DMS114 treated with DMSO at 0.1 percent for 48 hours (cell line): ENCODE measurements around the gene EPN1.

ENCODE experiments used
- DNase-seq: peaks from one replicate; lab custom pipeline; 2025; ENCODE audit not compliant: unreplicated experiment; lab: John Stamatoyannopoulos, UW

The EPN1 gene

DNA sequence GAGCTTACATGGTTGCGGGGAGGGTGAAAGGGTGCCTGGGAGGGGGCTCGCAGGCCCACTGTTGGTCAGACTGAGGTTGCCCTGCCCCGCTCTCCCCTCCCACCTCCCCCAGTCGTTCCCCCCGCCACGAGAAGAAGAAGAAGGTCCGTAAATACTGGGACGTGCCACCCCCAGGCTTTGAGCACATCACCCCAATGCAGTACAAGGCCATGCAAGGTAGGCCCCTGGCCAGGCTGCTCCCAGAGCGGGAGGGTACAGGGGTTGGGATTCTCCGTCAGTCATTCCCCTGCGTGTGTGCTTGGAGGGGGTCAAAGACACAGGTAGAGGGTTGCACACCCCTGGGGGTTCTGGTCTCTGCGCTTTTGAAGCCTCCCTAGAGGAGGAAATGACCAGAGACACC is 14.6 kb upstream of the EPN1 start:
- no peak for DNase-seq

DNA sequence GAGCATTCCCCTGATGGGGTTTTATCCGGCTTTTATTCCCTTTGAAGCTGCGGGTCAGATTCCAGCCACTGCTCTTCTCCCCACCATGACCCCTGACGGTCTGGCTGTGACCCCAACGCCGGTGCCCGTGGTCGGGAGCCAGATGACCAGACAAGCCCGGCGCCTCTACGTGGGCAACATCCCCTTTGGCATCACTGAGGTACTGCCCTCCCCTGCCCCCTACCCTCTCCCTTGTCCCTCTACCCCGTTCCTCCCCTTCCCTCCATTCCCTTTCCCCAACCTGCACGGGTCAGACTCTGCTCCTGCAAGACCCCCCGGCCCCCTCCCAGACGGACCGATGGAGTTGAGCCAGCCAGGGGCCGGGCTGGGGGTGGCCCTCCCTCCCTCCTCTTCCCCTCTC is 14.0 kb upstream of the EPN1 start:
- DNase-seq: no peak

DNA sequence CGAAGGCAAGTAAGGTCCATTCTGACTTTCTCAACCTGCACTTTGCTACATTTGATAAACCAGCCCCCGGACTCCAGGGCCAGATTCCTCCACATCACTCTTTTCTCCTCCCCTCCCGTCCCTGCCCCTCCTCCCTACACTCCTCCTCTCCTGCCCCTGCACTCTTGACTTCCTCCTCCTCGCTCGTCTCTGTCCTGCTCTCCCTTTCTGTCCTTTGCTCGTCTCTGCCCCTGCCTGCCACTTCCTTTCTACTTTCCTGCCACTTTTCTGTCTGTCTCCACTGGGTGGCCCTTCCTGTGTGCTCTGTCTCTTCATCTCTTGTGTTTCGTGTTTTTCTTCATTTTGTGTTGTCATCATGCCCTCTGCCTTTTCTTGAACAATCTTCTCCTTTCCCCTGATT is 13.2 kb upstream of the EPN1 start:
- DNase-seq: no peak

DNA sequence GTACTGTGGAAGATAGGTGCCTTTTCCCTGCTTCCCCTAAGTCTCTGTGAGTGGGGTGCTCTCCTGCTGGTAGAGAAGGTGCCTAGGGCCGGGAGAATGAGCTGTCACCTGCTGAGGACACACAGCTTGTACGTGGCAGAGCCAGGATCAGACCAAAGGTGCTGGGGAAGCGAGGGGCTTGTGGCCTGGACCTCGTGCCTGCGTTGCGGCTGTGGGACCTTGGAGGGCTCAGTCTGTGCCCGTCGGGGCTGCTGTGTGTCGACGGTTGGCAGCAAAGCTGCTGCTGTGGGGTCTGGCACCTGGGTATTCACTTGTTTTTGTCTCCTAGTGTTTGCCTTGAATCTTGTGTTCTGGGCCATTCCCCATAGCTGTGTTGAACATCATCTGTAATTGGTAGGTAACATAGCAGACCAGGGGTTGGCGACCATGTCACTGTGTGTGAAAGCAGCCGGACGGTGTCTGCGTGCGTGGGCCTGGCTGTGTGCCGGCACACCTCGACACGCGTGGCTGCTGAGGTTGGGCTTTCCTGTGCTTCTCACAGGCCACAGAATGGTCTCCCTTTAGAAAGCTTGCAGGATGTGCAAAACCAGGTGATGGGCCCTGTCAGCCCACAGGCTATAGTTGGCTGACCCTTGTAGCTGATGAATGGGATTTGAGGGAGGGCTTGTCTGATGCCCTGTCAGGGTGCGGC is 11.0 kb upstream of the EPN1 start:
- DNase-seq: no peak

DNA sequence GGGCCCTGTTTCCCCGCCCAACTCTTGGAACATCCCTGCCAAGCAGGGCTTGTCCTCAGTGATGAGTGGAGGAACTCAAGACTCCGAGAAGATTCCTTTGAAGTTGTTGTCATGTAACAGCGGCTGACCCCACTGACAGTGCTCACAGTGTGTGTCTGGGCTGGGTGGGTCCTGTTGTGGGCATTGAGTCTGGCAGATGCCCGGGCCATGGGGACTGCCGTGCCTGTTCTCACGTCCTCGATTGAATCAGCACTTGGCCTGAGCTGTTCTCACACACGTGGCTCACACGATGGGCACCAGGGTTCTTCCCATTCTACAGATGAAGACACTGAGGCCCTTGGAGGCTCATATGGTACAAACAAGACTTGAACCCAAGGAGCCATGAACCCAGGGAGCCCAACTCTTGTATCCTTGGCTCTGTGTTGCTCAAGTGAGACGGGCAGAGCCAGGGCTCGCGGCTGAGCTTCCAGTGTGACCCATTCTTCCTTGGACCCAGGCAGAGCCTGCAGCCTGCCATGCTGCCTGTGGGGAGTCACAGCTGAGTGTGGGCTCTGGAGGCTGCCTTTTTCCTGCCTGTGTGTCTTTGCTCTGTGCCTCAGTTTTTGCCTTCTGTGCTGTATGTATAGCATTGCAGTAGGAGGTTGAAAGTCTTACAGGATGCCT is 8.6 kb upstream of the EPN1 start:
- no peak for DNase-seq

DNA sequence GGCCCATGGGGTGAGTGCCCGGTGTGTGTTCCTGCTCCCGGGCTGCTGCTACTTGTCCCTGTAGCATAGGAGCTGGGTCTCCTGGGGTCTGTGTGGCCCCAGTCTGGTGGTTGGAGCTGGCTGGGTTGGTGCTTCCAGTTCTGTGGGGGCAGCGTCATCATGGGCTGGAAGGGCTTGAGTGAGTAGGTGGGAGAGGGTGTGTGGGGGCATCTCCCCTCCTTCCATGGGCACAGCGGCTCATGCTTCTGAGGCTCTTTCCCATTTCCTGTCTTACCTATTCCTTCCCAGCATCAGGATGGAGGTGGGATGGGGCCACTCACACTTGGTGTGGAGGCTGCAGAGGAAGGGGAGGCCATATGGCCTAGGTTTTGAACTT is 8.0 kb upstream of the EPN1 start:
- no peak for DNase-seq

DNA sequence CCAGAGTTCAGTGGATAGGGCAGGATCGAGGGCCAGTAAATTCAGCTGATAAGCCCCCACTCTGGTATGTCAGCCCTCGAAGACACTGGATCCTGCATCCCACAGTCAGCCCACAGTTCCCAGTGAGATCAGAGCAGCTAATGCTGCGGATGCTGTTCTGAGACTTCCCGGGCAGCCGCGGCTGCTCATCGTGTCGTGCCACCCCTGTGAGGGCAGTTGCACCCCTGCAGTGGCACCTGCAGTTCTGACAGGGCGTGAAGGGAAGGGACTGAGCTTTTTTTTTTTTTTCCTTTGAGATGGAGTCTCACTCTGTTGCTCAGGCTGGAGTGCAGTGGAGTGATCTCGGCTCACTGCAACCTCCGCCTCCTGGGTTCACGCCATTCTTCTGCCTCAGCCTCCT is 7.5 kb upstream of the EPN1 start:
- DNase-seq: no peak

DNA sequence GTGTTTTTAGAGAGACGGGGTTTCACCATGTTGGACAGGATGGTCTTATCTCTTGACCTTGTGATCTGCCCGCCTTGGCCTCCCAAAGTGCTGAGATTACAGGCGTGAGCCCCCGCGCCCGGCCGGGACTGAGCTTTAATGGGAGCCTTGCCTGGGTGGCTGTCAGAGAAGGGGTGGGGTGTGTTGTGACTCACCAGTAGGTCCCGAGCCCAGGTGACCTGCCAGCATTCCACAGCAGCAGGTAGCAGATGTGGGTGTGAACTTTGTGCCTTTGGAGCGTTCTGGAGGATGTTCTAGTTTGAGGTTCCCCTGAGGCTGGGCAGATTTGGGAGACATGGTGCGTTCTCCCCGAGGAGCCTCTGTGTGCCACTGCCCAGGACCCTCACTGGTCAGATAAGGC is 7.1 kb upstream of the EPN1 start:
- DNase-seq: no peak

DNA sequence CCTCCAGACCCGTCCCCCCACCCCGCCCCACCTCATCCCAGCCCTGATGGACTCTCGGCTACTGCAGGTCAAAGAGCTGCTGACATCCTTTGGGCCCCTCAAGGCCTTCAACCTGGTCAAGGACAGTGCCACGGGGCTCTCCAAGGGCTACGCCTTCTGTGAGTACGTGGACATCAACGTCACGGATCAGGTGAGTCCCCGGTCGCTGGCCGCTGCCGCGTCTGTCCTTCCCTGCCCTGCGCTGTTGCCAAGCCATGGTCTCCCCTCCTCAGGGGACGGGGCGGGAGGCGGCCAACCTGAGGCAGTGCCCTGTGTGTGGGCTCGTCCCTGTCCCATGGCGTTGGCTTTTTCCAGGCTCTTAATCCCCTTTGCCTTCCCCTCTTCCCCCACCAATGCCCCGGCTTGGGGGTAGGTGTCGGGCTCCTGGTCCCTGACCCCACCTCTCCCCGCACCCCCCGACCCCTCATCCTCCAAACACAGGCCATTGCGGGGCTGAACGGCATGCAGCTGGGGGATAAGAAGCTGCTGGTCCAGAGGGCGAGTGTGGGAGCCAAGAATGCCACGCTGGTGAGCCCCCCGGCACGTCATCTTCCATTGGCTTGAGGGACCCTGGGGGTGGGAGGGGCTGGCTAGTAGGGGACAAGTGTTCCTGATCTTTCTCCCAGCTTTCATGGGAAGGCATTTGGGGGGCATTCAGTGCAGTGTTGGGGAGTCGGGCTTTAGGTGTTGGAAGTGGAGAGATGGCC is 6.2 kb upstream of the EPN1 start:
- DNase-seq: no peak

DNA sequence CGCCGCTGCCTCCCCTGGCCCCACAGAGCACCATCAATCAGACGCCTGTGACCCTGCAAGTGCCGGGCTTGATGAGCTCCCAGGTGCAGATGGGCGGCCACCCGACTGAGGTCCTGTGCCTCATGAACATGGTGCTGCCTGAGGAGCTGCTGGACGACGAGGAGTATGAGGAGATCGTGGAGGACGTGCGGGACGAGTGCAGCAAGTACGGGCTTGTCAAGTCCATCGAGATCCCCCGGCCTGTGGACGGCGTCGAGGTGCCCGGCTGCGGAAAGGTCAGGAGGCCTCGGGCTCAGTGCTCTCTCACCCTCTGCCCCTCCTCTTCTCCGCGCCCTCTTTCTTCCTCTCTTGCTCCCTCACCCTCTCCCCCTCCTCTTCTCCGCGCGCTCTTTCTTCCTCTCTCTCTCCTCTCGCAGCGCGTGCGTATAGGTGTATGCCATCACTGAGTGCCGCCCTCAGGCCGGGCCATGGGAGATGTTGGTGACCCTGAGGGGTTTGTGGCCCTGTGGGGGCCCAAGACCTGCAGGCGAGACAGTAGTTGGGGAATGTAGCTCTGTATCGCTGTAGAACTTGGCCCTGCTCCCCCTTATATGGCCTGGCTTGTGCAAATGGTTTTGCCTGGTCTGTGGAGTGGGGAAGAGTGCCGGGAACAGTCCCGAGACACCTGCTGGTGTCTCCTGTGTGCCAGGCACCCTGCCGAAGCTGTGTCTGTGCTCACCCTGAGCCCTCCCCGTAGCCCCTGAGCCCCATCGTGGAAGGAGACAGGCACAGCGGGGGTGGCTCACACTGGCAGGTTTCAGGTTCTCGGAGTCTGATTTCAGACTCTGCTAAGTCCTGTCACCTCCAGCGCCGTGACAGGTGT is 5.4 kb upstream of the EPN1 start:
- DNase-seq: no peak

DNA sequence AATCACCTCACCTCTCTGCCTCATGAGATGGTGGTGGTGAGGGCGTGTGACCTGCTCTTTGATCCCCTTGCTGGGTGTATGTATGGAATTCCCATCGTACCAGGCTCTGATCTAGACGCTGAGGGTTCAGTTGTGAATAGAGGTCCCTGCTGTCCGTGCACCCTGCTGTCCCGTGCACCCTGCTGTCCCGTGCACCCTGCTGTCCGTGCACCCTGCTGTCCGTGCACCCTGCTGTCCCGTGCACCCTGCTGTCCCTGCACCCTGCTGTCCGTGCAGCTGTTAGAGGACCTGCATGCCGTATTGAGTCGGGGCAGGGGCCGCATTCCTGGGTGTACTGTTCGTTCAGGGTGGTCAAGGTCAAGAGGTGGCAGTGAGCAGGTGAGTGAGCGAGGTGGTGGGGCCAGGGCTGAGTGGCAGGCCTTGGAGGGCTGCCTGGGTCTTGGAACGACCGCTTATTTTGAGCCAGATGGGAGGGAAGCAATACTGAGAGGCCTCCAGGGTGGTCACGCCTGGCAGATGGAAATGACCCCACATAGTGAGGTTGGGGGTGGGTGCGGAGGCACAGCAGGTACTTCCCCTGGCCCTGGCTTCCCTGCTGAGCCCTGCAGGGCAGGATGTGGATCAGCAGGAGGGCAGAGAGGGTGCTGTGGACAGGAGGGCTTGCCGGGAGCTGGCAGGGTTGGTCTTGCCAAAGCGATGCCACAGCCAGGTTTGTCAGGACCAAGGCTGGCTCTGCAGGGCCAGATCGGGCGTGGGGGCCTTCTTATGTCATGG is 4.6 kb upstream of the EPN1 start:
- DNase-seq: peak; percentile 68

DNA sequence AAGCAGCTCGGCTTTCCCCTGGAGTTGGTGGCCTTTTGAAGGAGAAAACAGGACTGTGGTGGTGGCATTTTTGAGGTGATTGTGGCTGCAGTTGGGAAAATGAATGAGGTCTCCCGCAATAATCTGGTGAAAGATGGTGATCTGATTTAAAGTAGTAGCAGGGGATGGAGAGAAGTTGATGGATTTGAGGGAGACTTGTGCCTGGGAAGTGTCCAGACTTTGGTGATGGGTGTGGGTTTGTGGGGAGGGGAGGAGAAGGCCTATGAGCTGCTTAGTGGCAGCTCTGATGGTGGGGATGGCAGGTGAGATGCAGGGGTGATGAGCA is 4.0 kb upstream of the EPN1 start:
- DNase-seq: peak; percentile 69

DNA sequence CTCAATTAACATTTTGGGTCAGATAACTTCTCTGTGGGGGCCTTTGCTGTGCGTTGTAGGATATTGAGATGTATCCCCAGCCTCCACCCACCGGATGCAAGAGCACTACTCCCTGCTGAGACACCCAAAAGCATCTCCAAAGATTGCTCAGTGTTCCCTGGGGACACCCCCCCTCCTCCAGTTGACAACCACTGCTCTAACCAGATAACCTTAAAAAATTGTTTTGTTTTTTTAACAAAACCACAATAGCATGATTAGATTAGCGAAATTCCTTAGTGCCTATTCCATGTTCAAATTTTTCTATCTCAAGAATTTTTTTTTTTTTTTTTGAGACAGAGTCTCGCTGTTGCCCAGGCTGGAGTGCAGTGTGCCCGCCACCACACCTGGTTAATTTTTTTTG is 2.6 kb upstream of the EPN1 start:
- DNase-seq: no peak

DNA sequence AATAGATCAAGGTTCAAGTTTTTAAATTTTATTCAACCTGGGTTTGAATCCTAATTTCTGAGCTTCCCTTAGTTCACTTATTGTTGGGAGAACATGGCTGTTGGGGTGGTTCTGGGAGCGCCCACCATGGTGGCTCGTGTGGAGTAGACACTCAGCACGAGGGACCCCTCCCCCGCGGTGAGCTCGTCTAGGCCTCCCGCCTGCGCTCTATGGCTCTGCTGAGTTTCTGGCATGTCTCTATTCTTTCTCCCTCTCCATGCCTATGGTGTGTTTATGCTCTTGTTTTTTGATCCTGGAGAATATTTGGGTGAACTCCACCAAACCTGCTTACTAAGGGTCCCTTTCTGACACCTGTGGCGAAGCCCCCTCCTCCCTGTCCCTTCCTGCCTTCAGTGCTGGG is 1.6 kb upstream of the EPN1 start:
- DNase-seq: peak; percentile 74

DNA sequence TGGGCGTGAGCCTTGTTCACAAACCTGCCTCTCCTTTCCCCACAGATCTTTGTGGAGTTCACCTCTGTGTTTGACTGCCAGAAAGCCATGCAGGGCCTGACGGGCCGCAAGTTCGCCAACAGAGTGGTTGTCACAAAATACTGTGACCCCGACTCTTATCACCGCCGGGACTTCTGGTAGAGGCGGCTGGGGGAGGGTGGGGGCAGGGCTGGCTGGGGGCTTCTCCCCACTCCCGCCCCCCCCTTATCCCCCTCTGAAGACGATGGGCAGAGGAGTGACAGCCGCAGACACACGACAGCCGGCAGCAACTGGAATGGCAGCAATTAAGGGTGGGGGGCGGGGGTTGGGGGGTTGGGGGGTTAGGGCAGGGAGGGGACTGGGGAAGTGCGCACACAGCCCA is 1.1 kb upstream of the EPN1 start:
- no peak for DNase-seq

DNA sequence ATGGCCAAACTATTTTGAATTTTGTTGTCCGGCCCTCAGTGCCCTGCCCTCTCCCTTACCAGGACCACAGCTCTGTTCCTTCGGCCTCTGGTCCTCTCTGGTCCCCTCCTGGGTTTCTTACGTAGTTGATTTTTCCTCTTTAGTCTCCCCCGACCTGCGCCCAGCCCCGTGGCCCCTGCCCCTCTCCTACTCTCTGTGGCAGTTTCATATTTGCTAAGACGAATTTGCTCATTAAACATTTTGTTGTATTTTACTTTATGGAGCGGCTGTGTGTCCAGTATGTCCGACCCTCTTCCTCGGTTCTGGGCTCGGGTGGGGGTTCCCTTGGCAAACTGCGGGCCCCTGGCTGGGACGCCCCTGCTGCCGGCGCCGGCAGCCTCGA is 576 bp upstream of the EPN1 start:
- DNase-seq: no peak

DNA sequence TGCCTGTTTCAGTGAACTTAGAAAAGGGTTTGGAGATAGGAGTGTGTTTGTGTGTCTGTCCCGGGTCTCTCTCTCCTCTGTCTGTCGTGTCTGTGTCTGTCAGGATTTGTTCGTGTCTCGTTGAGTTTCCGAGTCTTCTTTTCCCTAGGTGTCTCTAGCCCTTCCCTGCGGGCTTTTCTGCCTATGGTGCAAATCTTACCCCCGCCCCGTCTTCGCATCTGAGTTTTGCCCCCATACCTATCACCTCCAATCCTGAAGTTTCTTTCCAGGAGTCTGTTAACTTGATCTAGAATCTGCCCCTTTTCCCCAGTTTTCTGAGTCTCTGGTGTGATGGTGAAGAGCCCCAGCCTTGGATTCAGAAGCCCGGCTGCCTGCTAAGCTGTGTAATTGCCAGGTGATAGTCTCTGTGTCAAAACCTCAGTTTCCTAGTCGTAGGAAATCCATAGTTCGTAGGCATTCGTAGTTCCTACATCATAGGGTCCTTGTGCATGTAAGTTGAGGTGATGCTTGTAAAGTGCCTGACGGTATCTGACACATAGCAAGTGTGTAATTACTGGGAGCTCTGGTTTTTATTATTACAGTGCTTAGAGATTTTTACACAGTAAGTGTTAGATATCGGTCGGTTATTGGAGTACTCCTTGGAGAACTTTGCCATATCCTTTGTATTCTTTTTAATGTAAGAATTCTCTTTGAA is 782 bp downstream of the EPN1 start:
- no peak for DNase-seq

DNA sequence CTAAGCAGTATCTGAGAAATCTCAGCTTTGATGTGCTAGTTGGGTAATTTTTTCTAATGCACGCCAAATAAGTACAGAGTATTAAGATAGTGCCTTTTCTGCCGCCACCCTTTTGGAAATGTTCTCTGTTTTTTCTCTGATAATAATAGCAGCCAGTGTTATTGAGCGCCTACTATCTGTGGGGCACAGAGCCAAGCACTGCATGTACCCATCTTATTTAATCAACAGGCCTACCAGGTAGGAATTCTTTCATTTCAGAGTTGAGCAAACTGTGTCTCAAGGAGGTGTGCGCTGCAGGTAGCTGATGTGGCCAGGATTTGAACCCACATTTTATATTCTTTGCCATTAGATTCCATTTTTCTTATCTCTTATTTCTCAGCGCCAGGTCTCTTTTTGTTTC is 1.4 kb downstream of the EPN1 start:
- no peak for DNase-seq

DNA sequence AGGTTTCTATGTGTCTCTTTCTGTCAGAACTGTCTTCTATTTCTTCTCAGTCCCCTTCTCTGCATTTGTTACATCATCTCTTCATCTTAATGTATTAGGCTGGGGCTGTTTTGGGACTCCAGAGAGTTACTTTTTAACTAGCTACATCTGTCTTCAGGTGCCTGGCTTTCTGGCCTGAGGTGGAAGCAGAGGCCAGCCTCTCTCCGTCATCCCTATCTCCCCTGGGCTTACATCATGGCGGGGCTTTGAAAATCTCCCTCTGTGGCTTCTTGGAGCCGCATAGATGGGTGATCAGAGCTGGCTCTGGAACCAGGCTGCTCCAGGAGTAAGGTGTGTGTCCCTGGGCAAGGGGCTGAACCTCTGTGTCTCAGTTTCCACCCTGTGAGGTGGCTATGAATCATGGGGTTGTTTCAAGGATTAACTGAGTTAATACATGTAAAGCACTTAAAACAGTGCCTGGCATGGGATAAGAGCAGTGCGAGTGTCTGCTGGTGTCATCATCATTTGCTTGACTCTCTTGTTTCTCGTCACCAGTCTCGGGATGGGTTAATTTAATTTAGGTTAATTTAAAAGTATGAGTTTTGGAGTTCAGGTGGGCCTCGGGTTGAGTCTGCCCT is 2.0 kb downstream of the EPN1 start:
- no peak for DNase-seq

DNA sequence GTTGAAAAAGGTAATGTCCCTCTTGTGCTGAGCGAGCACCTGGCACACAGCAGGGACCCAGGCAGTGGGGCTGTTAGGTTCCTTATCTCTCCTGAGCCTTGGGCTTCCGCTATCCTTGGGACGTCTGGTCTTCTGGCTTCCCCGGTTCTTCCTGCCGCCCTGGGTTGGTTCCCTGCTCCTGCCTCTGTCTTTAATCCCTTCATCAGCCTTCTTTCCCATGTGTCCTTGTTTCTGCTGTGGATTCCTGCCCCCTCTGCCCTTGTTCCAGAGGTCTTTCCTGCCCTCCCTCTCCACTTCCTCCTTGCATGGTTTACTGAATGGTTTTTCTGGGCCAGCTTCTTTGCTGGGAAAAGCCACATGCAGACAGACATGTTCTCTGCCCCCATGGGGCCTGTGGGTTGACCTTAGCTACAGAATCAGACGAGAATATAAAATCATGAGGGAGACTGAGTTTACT is 2.6 kb downstream of the EPN1 start:
- no peak for DNase-seq
